Body of pancreas (tissue), 4 donors: ENCODE data around the gene PRSS53. TPM values are rescaled to one million over a fixed set of nuclear protein-coding genes. Genes with fewer than 3 reads are reported as not detected.
"Not testable (repeated sequence)": the region's sequence is repeated elsewhere in the genome, so short reads cannot be mapped to it uniquely, and the experiment has no call there.

Experiments used
- ATAC-seq: fragments of 150-250 bp; one replicate; pipeline ENCODE4 v1.9.1; 2016
- DNase-seq, 4 donors: peaks; one replicate each; pipeline ENCODE4 v3.0.0-alpha.2; 2019
- H3K27ac ChIP-seq, 4 donors: fragments of 200-600 bp; sonication (generic); 1 replicate in 3 of 4; 2 replicates in 1 of 4; pipeline versions ENCODE4 v1.5.1 to v1.6.1; 2016 to 2019; ENCODE audit warnings: mild to moderate bottlenecking in 1 of 4, mixed read lengths in 1 of 4, moderate library complexity in 1 of 4
- H3K27me3 ChIP-seq, 2 donors: fragments of 200-600 bp; sonication (generic); one replicate each; pipeline ENCODE4 v1.6.0; 2016; ENCODE audit warnings: mild to moderate bottlenecking in 1 of 2
- H3K36me3 ChIP-seq, 2 donors: fragments of 200-600 bp; sonication (generic); replicated peaks in 1 of 2; 2 replicates each; pipeline ENCODE4 v1.5.1; 2016; ENCODE audit warnings: low read depth in 2 of 2; ENCODE audit not compliant: insufficient read depth in 1 of 2
- H3K4me1 ChIP-seq: fragments of 200-600 bp; sonication (generic); one replicate; pipeline ENCODE4 v1.6.0; 2016
- H3K4me3 ChIP-seq, 2 donors: fragments of 200-600 bp; sonication (generic); 1 replicate in 1 of 2; 2 replicates in 1 of 2; pipeline ENCODE4 v1.5.1; 2016 to 2019
- H3K9me3 ChIP-seq, 3 donors: fragments of 200-600 bp; sonication (generic); 1 replicate in 2 of 3; 2 replicates in 1 of 3; pipeline ENCODE4 v1.5.1; 2016
- CTCF ChIP-seq, 7 experiments: fragments of 450-650 bp in 4 of 7; fragments of 200-600 bp in 3 of 7; sonication (generic) in 3 of 7; IDR thresholded peaks; one replicate each; pipeline ENCODE4 v1.5.1; 2016 to 2019; ENCODE audit warnings: antibody characterized with exemption in 7 of 7
- POLR2A ChIP-seq, 3 donors: fragments of 450-650 bp; IDR thresholded peaks; one replicate each; pipeline ENCODE4 v1.6.1; 2016; ENCODE audit warnings: antibody characterized with exemption in 3 of 3, mild to moderate bottlenecking in 2 of 3
- WGBS, 2 donors: methylation state at CpG; one replicate each; pipeline ENCODE4 v1.1.5; 2017; 5-methylcytosine and 5-hydroxymethylcytosine counted together
- intact Hi-C: fragments of 100-400 bp; cut with DNase I; formaldehyde crosslinking; loops from one replicate; pipeline ENCODE4 v1.15.1; 2023
- total RNA-seq, 2 donors: library from RNA; depleted of rRNA; stranded (reverse); fragments of >200 nt; gene quantifications; one replicate each; pipeline ENCODE4 v1.1.0, GENCODE V29; 2016

The PRSS53 gene
- total RNA-seq, result 1 to 10 TPM; 3.0 to 6.0 TPM

DNA sequence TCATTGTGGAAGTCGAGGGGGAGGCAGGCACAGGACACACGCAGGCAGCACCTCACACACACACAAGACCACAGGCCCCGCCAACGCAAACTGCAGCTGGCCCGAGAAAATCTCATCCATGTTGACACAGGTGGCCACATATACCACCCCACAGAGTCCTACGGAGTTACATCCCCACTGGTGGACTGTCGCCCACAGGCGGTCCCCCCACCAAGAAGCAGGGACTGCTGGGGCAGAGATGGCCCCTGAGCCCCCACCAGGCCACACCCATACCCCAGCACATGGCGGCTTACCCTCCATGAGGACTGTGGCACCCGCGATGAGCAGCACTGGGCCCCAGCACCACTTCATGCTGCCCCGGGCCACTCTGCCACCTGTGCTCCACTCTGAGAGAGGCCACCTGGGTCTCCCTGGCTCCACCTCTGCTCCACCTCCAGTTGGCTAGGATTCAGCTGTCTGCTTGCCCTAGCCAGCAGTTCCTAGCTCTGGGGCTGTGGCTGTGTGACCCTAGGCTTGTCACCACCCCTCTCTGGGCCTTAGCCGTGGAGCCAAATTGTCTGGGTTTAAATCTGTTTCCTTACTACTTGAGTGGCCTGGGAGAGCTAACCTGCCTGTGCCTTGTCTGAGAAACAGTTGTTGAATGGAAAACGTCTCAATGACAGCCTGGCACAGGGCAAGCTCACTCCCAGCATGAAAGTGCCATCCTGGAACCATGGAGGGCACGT lies at the start of gene PRSS53:
PRSS53 (minus strand) TSS at position 485 of the 725 bp plus-strand sequence; CDS start at position 351, 134 bp downstream.
- no peak for TF ChIP-seq CTCF (IDR thresholded peaks at IDR 0.05)
- no peak for TF ChIP-seq POLR2A (IDR thresholded peaks at IDR 0.05)
- Histone ChIP-seq H3K4me1 (peaks cover 10% of the 10 kb centered on the region), H3K27ac (no peak within 1 kb of the TSS), H3K27me3 (no peaks in the 10 kb centered on the region), H3K36me3 (peaks cover 0 to 2% of the 10 kb centered on the region in 2 donors), H3K9me3 (no peaks in the 10 kb centered on the region), H3K4me3 (no peak within 1 kb of the TSS)
- WGBS, 2 donors, result 65 to 66% methylated on average over 7 to 15 of the region's 15 CpGs
- intact Hi-C loops, result no loop called here
- DNase-seq (peak in 1 of 4 donors; percentile 36), ATAC-seq (no peak)

DNA sequence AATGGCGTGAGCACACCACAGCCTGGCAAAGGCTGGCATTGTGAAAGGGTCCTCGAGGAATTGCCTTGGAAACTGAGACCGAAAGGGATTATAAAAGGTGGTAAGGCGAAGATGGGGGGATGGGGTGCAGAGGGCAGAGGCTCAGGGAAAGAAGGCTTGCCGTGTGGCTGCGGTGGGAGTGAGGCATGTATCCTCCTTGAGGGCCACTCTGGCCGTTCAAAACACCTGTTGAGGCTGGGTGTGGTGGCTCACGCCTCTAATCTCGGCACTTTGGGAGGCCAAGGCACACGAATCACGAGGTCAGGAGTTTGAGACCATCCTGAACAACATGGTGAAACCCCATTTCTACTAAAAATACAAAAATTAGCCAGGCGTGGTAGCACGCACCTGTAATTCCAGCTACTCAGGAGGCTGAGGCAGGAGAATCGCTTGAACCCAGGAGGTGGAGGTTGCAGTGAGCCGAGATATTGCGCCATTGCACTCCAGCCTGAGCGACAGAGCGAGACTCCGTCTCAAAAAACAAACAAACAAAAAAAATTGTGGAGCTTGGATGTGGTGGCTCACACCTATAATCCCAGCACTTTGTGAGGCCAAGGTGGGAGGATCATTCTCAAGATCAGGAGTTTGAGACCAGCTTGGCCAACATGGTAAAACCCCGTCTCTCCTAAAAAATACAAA lies 48.2 kb upstream of the PRSS53 start:
- H3K4me3 ChIP-seq, H3K27me3 ChIP-seq, intact Hi-C loops, DNase-seq, ATAC-seq, H3K9me3 ChIP-seq, H3K36me3 ChIP-seq: not testable (repeated sequence)
- H3K4me1 ChIP-seq, result peaks cover 70% of the 10 kb centered on the region
- 74 to 79% methylated on average over 20 of the region's 20 CpGs for WGBS, 2 donors
- peak overlapping the region in 1 of 4 donors; percentile 99 for H3K27ac ChIP-seq

DNA sequence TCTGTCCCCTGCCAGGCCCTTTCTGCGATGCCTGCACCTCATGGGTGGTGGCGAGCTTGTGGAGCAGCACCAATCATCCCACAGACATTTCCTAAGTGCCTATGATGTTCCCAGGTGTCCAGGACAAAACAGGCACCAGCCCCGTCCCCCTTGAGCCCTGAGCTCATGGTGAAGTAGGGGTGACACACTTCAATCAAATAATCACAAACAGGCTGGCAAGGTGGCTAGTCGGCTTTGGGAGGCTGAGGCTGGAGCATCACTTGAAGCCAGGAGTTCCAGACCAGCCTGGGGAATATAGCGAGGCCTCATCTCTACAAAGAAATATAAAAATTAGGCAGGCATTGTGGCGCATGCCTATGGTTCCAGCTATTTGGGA lies 47.5 kb upstream of the PRSS53 start:
- TF ChIP-seq CTCF (IDR thresholded peaks at IDR 0.05) (no peak), POLR2A (IDR thresholded peaks at IDR 0.05) (no peak)
- no peak for ATAC-seq
- no peaks in the 10 kb centered on the region for H3K27me3 ChIP-seq
- peaks cover 71% of the 10 kb centered on the region for H3K4me1 ChIP-seq
- no peak overlapping the region for H3K4me3 ChIP-seq
- 68 to 78% methylated on average over 6 of the region's 6 CpGs for WGBS, 2 donors
- H3K9me3 ChIP-seq, result no peaks in the 10 kb centered on the region
- DNase-seq, result no peak
- peak overlapping the region; percentile 94 to 99 (median 94) for H3K27ac ChIP-seq
- intact Hi-C loops, result no loop called here
- H3K36me3 ChIP-seq, result peaks cover 0 to 4% of the 10 kb centered on the region in 2 donors

DNA sequence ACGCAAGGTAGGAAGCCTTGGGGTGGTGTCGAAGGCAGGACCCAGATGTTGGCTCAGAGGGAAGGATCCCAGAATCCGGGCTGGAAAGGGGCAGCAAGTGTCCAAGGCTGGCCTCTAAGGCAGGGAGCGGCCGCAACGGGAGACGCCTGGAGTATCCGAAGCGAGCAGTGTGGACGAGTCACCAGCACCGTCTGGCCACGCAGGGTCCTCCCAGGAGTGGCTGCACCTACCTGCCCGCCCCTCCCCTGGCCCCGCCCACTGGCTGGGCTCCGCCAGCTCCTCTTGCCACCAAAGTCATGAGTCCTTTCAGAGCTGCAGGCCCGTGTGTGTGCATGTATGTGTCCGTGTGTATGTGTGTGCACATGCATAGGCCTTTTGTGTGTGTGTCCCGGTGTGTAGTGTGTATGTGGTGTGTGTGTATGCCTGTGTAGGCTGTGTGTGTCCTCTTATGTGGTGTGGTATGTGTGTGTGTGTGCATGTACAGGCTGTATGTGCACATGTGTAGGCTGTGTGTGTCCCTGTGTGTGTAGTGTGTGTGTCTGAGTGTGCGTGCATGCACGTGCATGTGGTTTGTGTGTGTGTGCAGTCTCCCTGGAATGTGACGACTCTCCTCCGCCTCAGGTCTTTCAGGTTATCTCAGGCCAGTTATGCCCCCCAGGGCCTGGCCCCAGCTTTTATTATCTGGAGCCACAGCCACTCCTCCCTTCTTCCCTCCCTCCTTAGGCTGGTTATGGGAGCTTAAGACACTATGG lies 47.0 kb upstream of the PRSS53 start, which contains the start of gene PRSS8:
PRSS8 (minus strand) TSS at position 193 of the 752 bp plus-strand sequence. CDS start 229 bp downstream, outside the sequence.
- DNase-seq (peak; percentile 95 to 97 (median 96)), ATAC-seq (peak; percentile 58)
- H3K4me3 ChIP-seq, result peak within 1 kb of the TSS; percentile 44 to 95
- 11 to 14% methylated on average over 6 to 21 of the region's 22 CpGs for WGBS, 2 donors
- TF ChIP-seq CTCF (IDR thresholded peaks at IDR 0.05) (no peak), POLR2A (IDR thresholded peaks at IDR 0.05) (peak; percentile 96 to 97 (median 97))
- intact Hi-C loops, result no loop called here
- H3K9me3 ChIP-seq, result no peaks in the 10 kb centered on the region
- no peaks in the 10 kb centered on the region for H3K27me3 ChIP-seq
- peak within 1 kb of the TSS; percentile 94 to 99 (median 94) for H3K27ac ChIP-seq
- H3K4me1 ChIP-seq, result peaks cover 71% of the 10 kb centered on the region
- H3K36me3 ChIP-seq, result peaks cover 0 to 4% of the 10 kb centered on the region in 2 donors
